Panc1 (cell line): ENCODE data around the gene EHD3. TPM values are rescaled to one million over a fixed set of nuclear protein-coding genes. Genes with fewer than 3 reads are reported as not detected.

Source experiments
- ATAC-seq: fragments of 200-7000 bp; cut with Tn5 transposase; 2 replicates; pipeline ENCODE4 v1.9.1; 2020; ENCODE audit warnings: mild to moderate bottlenecking, moderate library complexity
- BruUV-seq: library from RNA; stranded (reverse); fragments of 400-500 nt; replicated peaks from 2 replicates; lab custom pipeline; 2021; lab: Mats Ljungman, UMichigan
- CTCF ChIA-PET: fragments of 300-600 bp; sonication (Branson Sonifier 250); formaldehyde crosslinking; loops from one replicate; lab custom pipeline; 2022; ENCODE audit warnings: antibody characterized with exemption; lab: Charles Lee
- POLR2A ChIA-PET: fragments of 300-600 bp; sonication (Branson Sonifier 250); formaldehyde crosslinking; loops from one replicate; lab custom pipeline; 2022; ENCODE audit warnings: antibody characterized with exemption; lab: Charles Lee
- DNase-seq: peaks from one replicate; pipeline ENCODE4 v3.0.0-alpha.2; 2010; ENCODE audit warnings: low read depth, low spot score
- H3K27ac ChIP-seq: 2 replicates; pipeline ENCODE4 v1.5.1; 2011; ENCODE audit warnings: mild to moderate bottlenecking, low read length, inconsistent platforms
- H3K27me3 ChIP-seq: fragments of 200-500 bp; sonication (Bioruptor generic); 2 replicates; pipeline ENCODE4 v1.6.0; 2014; ENCODE audit warnings: low read length, inconsistent platforms; ENCODE audit not compliant: control insufficient read depth, insufficient read depth
- H3K36me3 ChIP-seq: fragments of 200-500 bp; sonication (Bioruptor generic); 2 replicates; pipeline ENCODE4 v1.5.1; 2014; ENCODE audit warnings: inconsistent platforms, mild to moderate bottlenecking, low read length, moderate library complexity; ENCODE audit not compliant: control insufficient read depth, insufficient read depth
- H3K4me1 ChIP-seq: 2 replicates; pipeline ENCODE4 v1.5.1; 2011; ENCODE audit warnings: inconsistent platforms, mild to moderate bottlenecking, low read length, moderate library complexity; ENCODE audit not compliant: control insufficient read depth, insufficient read depth
- H3K4me3 ChIP-seq, 2 experiments: 2 replicates each; pipeline ENCODE4 v1.5.1; 2011 to 2012; ENCODE audit warnings: low read depth in 2 of 2, low read length in 2 of 2, mild to moderate bottlenecking in 2 of 2, inconsistent platforms in 1 of 2, moderate library complexity in 1 of 2
- H3K9me3 ChIP-seq: fragments of 200-500 bp; sonication (Bioruptor generic); 2 replicates; pipeline ENCODE4 v1.5.1; 2014; ENCODE audit warnings: low read depth, mild to moderate bottlenecking, inconsistent platforms, low read length, moderate library complexity; ENCODE audit not compliant: control insufficient read depth, insufficient read depth
- POLR2AphosphoS5 ChIP-seq: IDR thresholded peaks from 2 replicates; pipeline ENCODE4 v1.6.1; 2012; ENCODE audit warnings: mild to moderate bottlenecking, low read depth, low read length, moderate library complexity
- REST ChIP-seq, 2 experiments: IDR thresholded peaks; 2 replicates each; pipeline ENCODE4 v1.6.1; 2011 to 2012; ENCODE audit warnings: low read depth in 2 of 2, control low read depth in 1 of 2, low read length in 1 of 2, mild to moderate bottlenecking in 1 of 2, moderate library complexity in 1 of 2; ENCODE audit not compliant: insufficient read depth in 1 of 2
- SIN3A ChIP-seq: IDR thresholded peaks from 2 replicates; pipeline ENCODE4 v1.6.1; 2012; ENCODE audit warnings: low read depth, mild to moderate bottlenecking, low read length, moderate library complexity, borderline replicate concordance; ENCODE audit not compliant: insufficient read depth
- TCF7L2 ChIP-seq: IDR thresholded peaks from 2 replicates; pipeline ENCODE4 v1.6.1; 2011; ENCODE audit warnings: mild to moderate bottlenecking, low read depth, low read length, inconsistent platforms
- in situ Hi-C: cut with HindIII; loops from 2 replicates; pipeline ENCODE4 v1.10.0; 2016; ENCODE audit warnings: low sequenced_read_pairs, low pct_unique_long_range_greater_than_20kb
- intact Hi-C: fragments of 100-400 bp; cut with micrococcal nuclease; formaldehyde crosslinking; loops from one replicate; pipeline ENCODE4 v1.10.0; 2022; ENCODE audit not compliant: unreplicated experiment
- total RNA-seq: library from RNA; stranded (reverse); gene quantifications from one replicate; pipeline ENCODE4 v1.2.1, GENCODE V29; 2021; ENCODE audit not compliant: unreplicated experiment
- TF ChIP-seq, protein P1 (sequence below): fragments of 450-650 bp; IDR thresholded peaks from 2 replicates; pipeline ENCODE4 v1.5.1; 2017; ENCODE audit warnings: mild to moderate bottlenecking

The EHD3 gene
- total RNA-seq, 1 experiment from 2014 or later, result 2.6 TPM

DNA sequence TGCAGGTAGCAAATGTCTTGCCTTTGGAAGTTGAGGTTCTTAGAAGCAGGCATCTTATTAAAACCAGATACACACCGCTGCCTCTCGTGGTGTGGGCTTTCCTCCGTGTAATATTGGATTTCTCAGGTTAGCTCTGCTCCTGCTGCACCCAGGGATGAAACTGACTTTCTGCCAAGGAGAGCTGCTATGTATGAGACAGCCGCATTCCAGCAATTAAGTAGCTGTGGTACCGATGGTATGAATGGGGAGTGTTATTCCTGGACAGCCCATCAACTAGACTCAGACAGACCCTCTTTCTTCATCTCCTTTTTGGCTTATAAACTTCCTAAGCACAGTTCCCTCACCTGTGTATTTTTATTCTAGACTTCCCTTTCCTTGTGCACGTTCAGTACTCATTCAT lies 6.8 kb upstream of the EHD3 start:
- in situ Hi-C loops (no loop called here), intact Hi-C loops (no loop called here)
- CTCF ChIA-PET, result no interaction called here
- DNase-seq (no peak), ATAC-seq (no peak)
- no peaks in the 10 kb centered on the region; the same call in 1 of the 2 replicates for H3K36me3 ChIP-seq
- no TSS peak for BruUV-seq
- no peaks in the 10 kb centered on the region for H3K9me3 ChIP-seq
- H3K27me3 ChIP-seq, result peaks cover 25% of the 10 kb centered on the region
- POLR2A ChIA-PET, result no interaction called here
- no peak overlapping the region for H3K27ac ChIP-seq
- no peaks in the 10 kb centered on the region for H3K4me1 ChIP-seq
- H3K4me3 ChIP-seq, result no peak overlapping the region
- TF ChIP-seq REST (IDR thresholded peaks at IDR 0.05; ENCODE audit: insufficient read depth in 1 of 2, low read depth in 2 of 2, low read length in 1 of 2) (no peak), POLR2AphosphoS5 (no peak), SIN3A (no peak), TCF7L2 (no peak)
- TF ChIP-seq, protein P1, sequence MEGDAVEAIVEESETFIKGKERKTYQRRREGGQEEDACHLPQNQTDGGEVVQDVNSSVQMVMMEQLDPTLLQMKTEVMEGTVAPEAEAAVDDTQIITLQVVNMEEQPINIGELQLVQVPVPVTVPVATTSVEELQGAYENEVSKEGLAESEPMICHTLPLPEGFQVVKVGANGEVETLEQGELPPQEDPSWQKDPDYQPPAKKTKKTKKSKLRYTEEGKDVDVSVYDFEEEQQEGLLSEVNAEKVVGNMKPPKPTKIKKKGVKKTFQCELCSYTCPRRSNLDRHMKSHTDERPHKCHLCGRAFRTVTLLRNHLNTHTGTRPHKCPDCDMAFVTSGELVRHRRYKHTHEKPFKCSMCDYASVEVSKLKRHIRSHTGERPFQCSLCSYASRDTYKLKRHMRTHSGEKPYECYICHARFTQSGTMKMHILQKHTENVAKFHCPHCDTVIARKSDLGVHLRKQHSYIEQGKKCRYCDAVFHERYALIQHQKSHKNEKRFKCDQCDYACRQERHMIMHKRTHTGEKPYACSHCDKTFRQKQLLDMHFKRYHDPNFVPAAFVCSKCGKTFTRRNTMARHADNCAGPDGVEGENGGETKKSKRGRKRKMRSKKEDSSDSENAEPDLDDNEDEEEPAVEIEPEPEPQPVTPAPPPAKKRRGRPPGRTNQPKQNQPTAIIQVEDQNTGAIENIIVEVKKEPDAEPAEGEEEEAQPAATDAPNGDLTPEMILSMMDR, result no peak

- no peak for DNase-seq
Measured at GRCh38 chr2:31227711-31228125, 6.2 kb upstream of the EHD3 start.

More at GRCh38 chr2:31227711-31228125, 6.2 kb upstream of the EHD3 start:
- ATAC-seq, result no peak
- Histone ChIP-seq H3K9me3 (no peaks in the 10 kb centered on the region), H3K4me3 (no peak overlapping the region), H3K27ac (no peak overlapping the region), H3K4me1 (no peaks in the 10 kb centered on the region), H3K36me3 (no peaks in the 10 kb centered on the region; the same call in 1 of the 2 replicates), H3K27me3 (peaks cover 24% of the 10 kb centered on the region)
- CTCF ChIA-PET, result no interaction called here
- BruUV-seq, result no TSS peak
- intact Hi-C loops, result no loop called here
- in situ Hi-C loops, result no loop called here
- POLR2A ChIA-PET, result no interaction called here
- TF ChIP-seq SIN3A (no peak), REST (IDR thresholded peaks at IDR 0.05; ENCODE audit: insufficient read depth in 1 of 2, low read depth in 2 of 2, low read length in 1 of 2) (no peak), POLR2AphosphoS5 (no peak), TCF7L2 (no peak)
- TF ChIP-seq, protein P1, result no peak
